ENCODE results near the gene MFSD11.
A peak's percentile ranks its signal among the peaks of the same experiment; 100 is the strongest.
"Not testable (repeated sequence)": the region's sequence is repeated elsewhere in the genome, so short reads cannot be mapped to it uniquely, and the experiment has no call there.

Gene MFSD11

GRCh38 chr17:76747716-76748363, 9.9 kb downstream of the MFSD11 start:
- no peak for DNase-seq (ENCODE audit: low read depth in 2 of 2)

- DNase-seq (ENCODE audit: low read depth in 2 of 2), result no peak
Observed at GRCh38 chr17:76748657-76749056, 10.7 kb downstream of the MFSD11 start.

DNA sequence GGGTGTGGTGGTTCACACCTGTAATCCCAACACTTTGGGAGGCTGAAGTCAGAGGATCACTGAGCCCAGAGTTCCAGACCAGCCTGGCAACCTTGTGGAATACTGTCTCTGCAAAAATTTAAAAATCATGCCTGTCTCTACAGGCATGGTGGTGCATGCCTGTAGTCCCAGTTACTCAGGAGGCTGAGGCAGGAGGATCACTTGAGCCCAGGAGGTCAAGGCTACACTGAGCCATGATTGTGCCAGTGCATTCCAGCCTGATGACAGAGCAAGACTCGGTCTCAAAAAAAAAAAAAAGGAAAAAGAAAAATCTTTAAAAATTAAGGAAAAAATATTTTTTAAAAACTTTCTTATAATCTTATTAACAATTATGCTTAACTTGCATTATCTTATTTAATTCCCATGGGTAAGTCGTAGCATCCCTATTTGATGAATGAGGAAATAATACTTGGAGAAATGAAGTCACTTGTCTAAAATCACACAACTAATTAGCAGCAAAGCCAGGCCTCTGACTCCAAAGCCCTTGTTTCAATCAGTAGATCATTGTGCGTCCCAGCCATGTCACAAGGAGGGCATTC, 13.6 kb downstream of the MFSD11 start:
- no peak for DNase-seq (ENCODE audit: low read depth in 2 of 2)

DNA sequence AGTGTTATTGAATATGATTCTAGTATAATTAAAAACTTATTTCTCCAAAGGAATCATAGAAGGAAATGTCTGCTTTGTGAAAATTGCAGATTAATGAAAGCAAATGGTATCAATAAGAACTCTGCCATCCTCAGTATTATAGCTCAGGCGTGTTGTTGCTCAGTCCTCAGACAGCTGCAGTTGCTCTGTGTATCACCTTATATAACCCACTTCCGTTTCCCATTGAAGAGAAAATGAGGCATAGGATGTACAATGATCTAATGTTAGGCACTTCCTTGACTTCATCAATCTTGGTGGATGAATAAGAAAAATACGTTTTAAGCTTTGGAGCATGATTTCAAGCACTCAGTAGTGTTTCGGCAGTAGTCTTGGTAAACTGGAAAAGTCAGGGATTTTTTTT, 14.1 kb downstream of the MFSD11 start:
- DNase-seq (ENCODE audit: low read depth in 2 of 2), result no peak

DNA sequence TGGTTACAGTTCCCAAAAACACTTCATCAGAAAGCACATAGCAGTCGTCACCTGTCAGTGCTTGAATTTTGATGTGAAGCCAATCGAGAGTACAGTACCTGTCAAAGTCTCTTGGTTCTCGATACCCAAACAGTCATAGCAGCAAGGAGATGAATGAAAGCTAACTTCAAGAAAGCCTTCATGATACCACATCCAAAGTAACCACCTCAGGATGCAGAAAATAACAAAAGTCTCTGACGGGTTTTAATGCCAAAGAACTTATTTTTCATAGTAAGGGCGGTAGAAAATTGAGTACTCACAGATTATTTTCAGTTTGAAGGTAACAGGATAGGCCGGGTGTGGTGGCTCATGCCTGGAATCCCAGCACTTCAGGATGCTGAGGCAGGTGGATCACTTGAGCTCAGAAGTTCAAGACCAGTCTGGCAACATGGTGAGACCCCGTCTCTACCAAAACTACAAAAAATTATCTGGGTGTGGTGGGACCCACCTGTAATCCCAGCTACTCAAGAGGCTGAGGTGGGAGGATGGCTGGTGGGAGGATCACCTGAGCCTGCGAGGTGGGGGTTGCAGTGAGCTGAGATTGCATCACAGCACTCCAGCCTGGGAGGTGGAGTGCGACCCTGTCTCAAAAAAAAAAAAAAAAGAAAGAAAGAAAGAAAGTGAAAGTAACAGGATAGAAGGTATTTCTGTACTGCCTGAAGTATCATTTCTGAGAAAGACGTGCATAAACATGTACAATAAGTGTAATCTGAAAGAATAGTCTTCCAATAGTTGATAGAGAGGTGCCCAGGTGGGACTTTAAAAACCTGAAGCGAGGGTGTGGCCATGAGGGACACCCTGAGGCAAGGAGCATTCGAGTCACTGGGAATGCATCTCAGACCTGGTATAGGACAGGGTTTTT, 15.4 kb downstream of the MFSD11 start:
- DNase-seq (ENCODE audit: low read depth in 2 of 2), result no peak

DNA sequence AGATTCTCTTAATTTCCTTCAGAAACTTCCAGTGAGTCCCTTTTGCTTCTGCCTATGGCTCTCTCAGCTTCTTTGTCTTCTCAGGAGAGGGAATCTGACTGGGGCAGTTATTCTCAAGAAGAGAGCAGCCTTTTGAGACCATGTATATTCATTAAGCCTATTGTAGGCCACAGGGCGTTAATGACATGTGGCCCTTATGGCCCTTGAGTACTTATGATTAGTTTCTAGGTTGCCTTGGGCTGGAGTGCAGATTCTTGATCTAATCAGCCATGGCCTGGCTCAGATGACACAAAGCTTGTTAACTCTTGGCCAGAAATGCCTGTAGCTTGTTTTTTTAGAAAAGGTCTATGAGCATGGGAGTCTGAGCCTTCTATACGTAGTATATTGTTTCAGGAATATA, 17.4 kb downstream of the MFSD11 start:
- DNase-seq (ENCODE audit: low read depth in 2 of 2), result no peak

- no peak for DNase-seq (ENCODE audit: low read depth in 2 of 2)
Observed at GRCh38 chr17:76757256-76757655, 19.3 kb downstream of the MFSD11 start.

DNA sequence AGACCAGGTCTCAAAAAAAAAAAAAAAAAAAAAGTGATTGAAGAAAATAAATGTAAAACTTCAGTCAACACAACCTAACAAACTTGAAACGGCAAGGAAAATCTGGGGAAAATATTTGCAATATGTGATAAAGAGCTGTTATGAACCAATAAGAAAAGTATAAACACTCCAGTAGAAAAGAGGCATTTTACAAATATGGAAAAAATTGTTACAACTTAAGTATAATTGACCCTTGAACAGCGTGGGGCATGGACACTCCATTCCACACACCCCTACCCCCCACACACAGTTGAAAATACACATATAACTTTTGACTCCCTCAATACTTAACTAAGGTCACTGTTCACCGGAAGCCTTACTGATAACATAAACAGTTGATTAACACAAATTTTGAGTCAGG, 20.7 kb downstream of the MFSD11 start:
- no peak for DNase-seq (ENCODE audit: low read depth in 2 of 2)

DNA sequence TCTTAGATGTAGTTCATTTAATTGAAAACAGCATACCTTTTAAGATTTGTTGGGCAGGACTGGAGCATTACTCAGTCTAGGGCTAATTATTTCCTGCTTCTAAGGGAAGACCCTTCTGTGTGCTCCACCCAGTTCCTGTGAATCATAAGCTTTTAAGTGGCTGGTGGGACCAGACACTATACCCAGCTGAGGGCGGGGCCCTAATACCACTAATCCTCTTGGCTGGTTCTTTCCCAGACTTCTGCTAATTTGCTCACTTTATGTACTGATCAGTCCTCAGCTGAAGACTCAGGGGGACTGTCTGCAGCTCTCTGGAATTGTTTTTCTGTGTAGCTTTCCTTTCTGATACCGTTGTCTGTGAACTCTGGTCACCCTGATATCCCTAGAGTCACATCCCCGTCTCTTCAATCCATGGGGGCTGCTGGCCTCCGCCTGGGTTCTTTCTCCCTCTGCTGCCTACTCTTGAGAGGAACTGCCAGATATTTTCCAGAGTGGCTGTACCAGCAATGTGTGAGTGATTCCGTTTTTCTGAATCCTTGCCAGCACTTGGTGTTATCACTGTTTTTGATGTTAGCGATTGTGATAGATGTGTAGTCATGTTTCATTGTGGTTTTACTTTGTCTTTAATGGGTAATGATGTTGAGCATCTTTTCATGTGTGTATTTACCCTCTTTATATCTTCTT, 35.1 kb downstream of the MFSD11 start:
- DNase-seq (ENCODE audit: low read depth in 2 of 2), result peak; percentile 20 to 51

- no peak for DNase-seq (ENCODE audit: low read depth in 2 of 2)
Observed at GRCh38 chr17:76775021-76775600, 37.2 kb downstream of the MFSD11 start.

DNA sequence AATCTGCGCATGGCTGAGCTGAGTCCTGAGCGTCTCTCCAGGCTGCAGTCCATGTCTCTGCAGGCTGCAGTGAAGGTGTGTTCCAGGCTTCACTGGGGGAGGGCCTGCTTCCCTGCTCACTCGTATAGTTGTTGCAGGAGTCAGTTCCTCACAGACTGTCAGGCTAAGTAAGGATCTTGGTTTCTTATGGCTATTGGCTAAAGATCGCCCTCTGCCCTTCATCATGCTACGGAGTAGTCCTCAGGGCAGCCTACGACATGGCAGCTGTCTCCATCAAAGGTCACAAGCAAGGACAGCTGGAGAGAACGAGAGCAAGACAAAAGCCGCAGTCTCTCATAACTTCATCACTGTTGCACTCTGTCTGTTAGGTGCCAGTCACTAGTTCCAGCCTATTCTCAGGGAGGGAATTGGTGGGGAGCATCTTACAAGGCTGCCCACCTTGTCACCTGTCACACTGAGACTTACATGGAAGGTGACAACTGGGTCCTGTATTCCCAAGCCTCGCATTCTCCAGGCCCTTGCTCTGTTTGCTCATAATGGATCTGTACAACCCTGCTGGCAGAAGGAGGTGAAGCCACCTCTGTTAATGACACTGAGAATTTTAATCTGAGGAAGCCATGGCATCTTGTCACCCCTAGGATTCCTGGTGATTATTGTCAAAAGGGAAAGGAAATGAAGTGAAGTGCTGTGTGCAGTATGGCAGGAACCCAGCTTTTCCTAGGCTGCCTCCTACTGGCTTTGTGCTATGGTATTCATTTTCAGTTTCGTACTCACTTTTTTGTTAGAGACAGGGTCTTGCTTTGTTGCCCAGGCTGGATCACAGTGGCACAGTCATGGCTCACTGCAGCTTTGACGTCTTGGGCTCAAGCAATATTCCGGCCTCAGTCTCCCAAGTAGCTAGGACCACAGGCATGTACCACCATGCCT, 43.4 kb downstream of the MFSD11 start:
- no peak for DNase-seq (ENCODE audit: low read depth in 2 of 2)

GRCh38 chr17:76783146-76783545, 45.2 kb downstream of the MFSD11 start:
- DNase-seq (ENCODE audit: low read depth in 2 of 2), result no peak

GRCh38 chr17:76784926-76785325, 47.0 kb downstream of the MFSD11 start:
- DNase-seq (ENCODE audit: low read depth in 2 of 2), result no peak

GRCh38 chr17:76787866-76788265, 49.9 kb downstream of the MFSD11 start:
- not testable (repeated sequence) for DNase-seq (ENCODE audit: low read depth in 2 of 2)

- no peak for DNase-seq (ENCODE audit: low read depth in 2 of 2)
Observed at GRCh38 chr17:76789235-76789788, 51.4 kb downstream of the MFSD11 start.

DNA sequence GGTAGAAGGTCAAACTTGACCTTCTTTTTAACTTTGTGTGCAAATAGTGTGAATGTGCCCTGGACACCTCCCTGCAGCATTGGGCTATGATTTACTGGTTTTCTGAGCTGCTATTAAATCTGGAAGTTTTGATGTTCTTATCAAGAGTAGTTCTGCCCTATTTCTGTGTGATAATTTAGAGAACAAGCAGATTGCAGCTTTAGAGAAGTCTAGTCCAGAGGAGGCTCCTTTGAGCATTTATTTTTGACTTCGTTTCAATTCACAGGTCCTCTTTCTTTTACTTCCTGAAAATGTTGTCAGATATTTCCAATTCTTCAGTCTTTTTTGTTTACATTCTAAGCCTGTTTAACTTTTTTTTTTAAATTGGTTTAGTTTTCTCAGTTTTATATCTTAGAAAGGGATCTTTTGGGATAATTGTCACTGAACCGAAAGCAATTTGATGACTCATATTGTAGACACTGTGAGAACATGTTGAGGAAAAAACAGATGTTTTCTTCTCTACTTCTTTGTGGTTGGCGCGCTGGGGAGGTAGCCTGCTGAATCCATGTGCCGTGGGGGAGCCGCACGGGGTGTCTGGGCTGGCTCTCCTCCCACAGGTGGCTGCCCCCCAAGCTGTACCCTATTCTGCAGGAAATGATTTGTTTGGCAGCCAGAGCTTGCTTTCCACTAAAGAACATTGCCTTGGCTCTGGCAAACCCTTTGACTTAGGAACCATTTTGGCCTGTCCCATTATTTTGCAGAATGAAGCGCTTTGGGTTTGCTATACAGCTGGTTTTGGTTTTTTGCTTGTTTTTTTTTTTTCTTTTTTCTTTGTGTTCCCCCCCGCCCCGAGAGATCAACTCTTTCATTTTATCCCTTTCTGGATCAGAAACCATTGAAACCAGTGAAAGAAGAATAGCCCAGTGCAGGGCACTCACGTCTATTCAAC, 53.4 kb downstream of the MFSD11 start:
- peak in 1 of 2 donors; percentile 12 for DNase-seq (ENCODE audit: low read depth in 2 of 2)

GRCh38 chr17:76792348-76792747, 54.4 kb downstream of the MFSD11 start:
- DNase-seq (ENCODE audit: low read depth in 2 of 2), result no peak

DNA sequence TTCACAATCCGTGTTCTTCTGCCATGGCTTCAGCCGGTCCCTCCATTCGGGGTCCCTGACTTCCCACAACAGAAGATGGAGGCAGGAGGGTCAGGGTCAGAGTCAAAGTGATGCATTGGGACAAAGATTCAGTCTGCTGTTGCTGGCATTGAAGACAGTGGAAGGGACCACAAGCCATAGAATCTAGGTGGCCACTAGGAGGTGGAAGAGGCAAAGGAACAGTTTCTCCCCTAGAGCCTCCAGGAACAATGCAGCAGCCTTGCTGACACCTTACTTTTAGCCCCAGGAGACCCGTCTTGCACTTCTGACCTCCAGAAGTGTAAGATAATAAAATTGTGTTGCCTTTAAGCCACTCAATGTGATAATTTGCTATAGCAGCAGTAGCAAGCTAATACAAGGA, 55.9 kb downstream of the MFSD11 start:
- DNase-seq (ENCODE audit: low read depth in 2 of 2), result no peak

DNA sequence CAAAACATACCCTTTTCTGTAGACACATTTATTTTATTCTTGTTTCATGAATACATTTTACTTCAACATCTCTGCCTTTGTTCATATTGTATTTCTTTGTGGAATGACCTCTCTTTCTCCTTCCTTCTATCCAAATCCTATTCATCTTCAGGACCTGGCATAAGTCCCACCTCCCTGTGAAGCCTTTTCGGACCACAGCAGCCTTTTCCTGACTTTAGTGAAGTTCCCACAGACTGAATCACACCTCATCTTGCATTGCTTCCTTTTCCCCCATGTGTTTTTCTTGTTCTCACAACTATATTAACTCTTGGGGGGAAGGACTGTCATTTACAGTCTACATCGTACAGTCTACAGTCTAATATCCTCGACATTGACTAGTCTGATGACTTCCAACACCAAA, 58.2 kb downstream of the MFSD11 start:
- no peak for DNase-seq (ENCODE audit: low read depth in 2 of 2)
